ENCODE data around the gene SNAI3. TPM values are rescaled to one million over a fixed set of nuclear protein-coding genes. Genes with fewer than 3 reads are reported as not detected.

SNAI3 gene
- total and polyA plus RNA-seq, 2 of the 4 experiments (the other 2 are of a cell fraction), result 0.21 TPM; not detected in 1

- dilution Hi-C loops (cut with HindIII; ENCODE audit: low sequenced_read_pairs, unreplicated experiment), result no loop called here
- Histone ChIP-seq H3K9ac (ENCODE audit: low read depth, low read length) (no peak overlapping the region), H2AFZ (replicated peaks; ENCODE audit: low read length, poor library complexity) (no peak overlapping the region), H3K23ac (ENCODE audit: low read depth, low read length) (no peak overlapping the region), H3K36me3 (ENCODE audit: control insufficient read depth, insufficient read depth, low read length) (peaks cover 7% of the 10 kb centered on the region; the same call in 1 of the 2 replicates), H3K9me3 (ENCODE audit: control insufficient read depth, insufficient read depth, low read length) (no peaks in the 10 kb centered on the region), H4K20me1 (ENCODE audit: insufficient read depth, low read length) (0 out of 2 replicates have a peak, but pooled peaks cover 9% of the 10 kb centered on the region), H3K56ac (ENCODE audit: extremely low read depth, insufficient read depth, low read length) (no peak overlapping the region), H2AK5ac (ENCODE audit: low read depth, low read length) (no peak overlapping the region), H3K14ac (replicated peaks; ENCODE audit: low read depth, low read length) (no peak overlapping the region), H3K27ac (ENCODE audit: insufficient read depth, low read length) (no peak overlapping the region), H3K79me1 (ENCODE audit: low read depth in 1 of 2, low read length in 2 of 2) (no peaks in the 10 kb centered on the region), H4K5ac (ENCODE audit: low read depth, low read length) (no peak overlapping the region), H3K18ac (ENCODE audit: low read depth, low read length) (no peak overlapping the region), H2AK9ac (replicated peaks; ENCODE audit: low read depth, low read length, poor library complexity) (peak overlapping the region; percentile 78), H4K91ac (ENCODE audit: insufficient read depth, low read depth, low read length) (no peak overlapping the region), H3K27me3 (ENCODE audit: control insufficient read depth, insufficient read depth, low read length) (no peaks in the 10 kb centered on the region), H2BK15ac (ENCODE audit: low read depth, low read length) (no peak overlapping the region), H3K4me2 (ENCODE audit: low read depth, low read length) (no peak overlapping the region), H2BK20ac (ENCODE audit: low read depth, low read length) (no peak overlapping the region), H3K4me1 (ENCODE audit: control insufficient read depth, insufficient read depth, low read length) (no peaks in the 10 kb centered on the region), H2BK120ac (ENCODE audit: low read depth, low read length) (no peak overlapping the region), H3K4ac (ENCODE audit: low read depth, low read length) (no peak overlapping the region), H4K8ac (ENCODE audit: low read depth in 2 of 2, low read length in 2 of 2) (no peak overlapping the region), H2BK5ac (ENCODE audit: low read depth, low read length, poor library complexity, severe bottlenecking) (no peak overlapping the region), H3K9me1 (ENCODE audit: insufficient read depth, low read length) (no peaks in the 10 kb centered on the region), H3K4me3 (ENCODE audit: insufficient read depth, low read depth, low read length) (no peak overlapping the region)
- ChIA-PET CTCF (no interaction called here), POLR2A (ENCODE audit: unreplicated experiment) (no interaction called here)
- no TSS peak for BruUV-seq (replicated peaks)
- intact Hi-C loops (cut with micrococcal nuclease), result no loop called here
- WGBS, 2 experiments (ENCODE audit: extremely low coverage in 2 of 2, insufficient read length in 1 of 2), result 91% methylated on average over 12 of the region's 22 CpGs; no CpG with 5 or more reads in 1 of the 2 experiments
- ATAC-seq (ENCODE audit: low read depth) (no peak), DNase-seq (no peak)
- TF ChIP-seq POLR2A (IDR thresholded peaks at IDR 0.05; ENCODE audit: low read depth, low read length), result no peak
- TF ChIP-seq NFE2L2 (IDR thresholded peaks at IDR 0.05; ENCODE audit: low read depth, low read length), result no peak
- in situ Hi-C loops (cut with MboI; ENCODE audit: low sequenced_read_pairs), result no loop called here
Observed at GRCh38 chr16:88676502-88677242, 9.6 kb downstream of the SNAI3 start.

Data from IMR-90 (cell line).